ENCODE measurements around the gene CTBP1. TPM values are rescaled to one million over a fixed set of nuclear protein-coding genes. Genes with fewer than 3 reads are reported as not detected.

The CTBP1 gene
- total RNA-seq, 2 experiments from 2014 or later = 135 to 141 TPM

Other genes starting within 250 kb of the CTBP1 start
- gene FGFRL1, start 237.5 kb downstream of the CTBP1 start, total RNA-seq = 10 to 100 TPM; 17.0 to 17.2 TPM
- 1 to 10 TPM; 3.3 to 3.8 TPM for gene RNF212, start 135.6 kb downstream of the CTBP1 start, total RNA-seq
- 1 to 10 TPM; 6.5 to 6.8 TPM for gene SPON2, start 76.5 kb downstream of the CTBP1 start, total RNA-seq
- 10 to 100 TPM; 51.3 to 53.2 TPM for gene MAEA, start 40.8 kb upstream of the CTBP1 start, total RNA-seq
- 10 to 100 TPM; 13.2 to 14.1 TPM for gene UVSSA, start 98.1 kb upstream of the CTBP1 start, total RNA-seq
- not detected for gene NKX1-1, start 157.3 kb upstream of the CTBP1 start, total RNA-seq

Data from activated naive CD8-positive, alpha-beta T cell treated with anti-CD3 and anti-CD28 coated beads for 36 hours (primary cell).